Coronary artery (tissue), 2 donors: Measurements from ENCODE around the gene NMNAT3.
"Not testable (repeated sequence)": the region's sequence is repeated elsewhere in the genome, so short reads cannot be mapped to it uniquely, and the experiment has no call there.

Experiments
- DNase-seq: peaks from one replicate; pipeline ENCODE4 v3.0.0-alpha.2; 2017; ENCODE audit warnings: low spot score
- H3K27ac ChIP-seq, 2 donors: fragments of 200-600 bp; sonication (generic); one replicate each; pipeline ENCODE4 v1.5.1; 2016 to 2019
- H3K4me3 ChIP-seq: fragments of 200-600 bp; sonication (generic); 2 replicates; pipeline ENCODE4 v1.5.1; 2016; ENCODE audit warnings: mild to moderate bottlenecking, moderate library complexity
- TF ChIP-seq, protein P1 (sequence below): fragments of 200-600 bp; sonication (generic); IDR thresholded peaks from one replicate; pipeline ENCODE4 v1.5.1; 2019; ENCODE audit warnings: antibody characterized with exemption

Gene NMNAT3

DNA sequence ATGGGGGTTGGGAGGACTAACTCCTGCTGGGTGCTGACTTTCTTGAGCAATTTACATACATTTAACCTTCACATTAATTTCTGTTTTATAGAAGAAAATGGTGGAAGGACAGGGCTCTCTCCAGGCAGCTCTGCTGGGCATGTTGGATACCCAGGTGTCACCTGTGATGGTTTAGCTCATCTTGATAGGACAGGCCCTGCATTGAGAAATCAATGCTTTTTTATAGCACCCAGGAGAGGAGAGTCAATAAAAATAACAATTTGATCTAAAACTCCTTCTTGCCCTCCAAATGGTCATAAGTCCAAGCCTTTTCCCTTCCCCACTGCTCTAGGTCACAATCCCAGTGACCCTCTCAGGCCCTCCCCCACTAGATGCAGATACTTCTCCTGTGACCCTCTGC is 90.0 kb downstream of the NMNAT3 start:
- no peak overlapping the region for H3K4me3 ChIP-seq
- DNase-seq = no peak
- TF ChIP-seq, protein P1, sequence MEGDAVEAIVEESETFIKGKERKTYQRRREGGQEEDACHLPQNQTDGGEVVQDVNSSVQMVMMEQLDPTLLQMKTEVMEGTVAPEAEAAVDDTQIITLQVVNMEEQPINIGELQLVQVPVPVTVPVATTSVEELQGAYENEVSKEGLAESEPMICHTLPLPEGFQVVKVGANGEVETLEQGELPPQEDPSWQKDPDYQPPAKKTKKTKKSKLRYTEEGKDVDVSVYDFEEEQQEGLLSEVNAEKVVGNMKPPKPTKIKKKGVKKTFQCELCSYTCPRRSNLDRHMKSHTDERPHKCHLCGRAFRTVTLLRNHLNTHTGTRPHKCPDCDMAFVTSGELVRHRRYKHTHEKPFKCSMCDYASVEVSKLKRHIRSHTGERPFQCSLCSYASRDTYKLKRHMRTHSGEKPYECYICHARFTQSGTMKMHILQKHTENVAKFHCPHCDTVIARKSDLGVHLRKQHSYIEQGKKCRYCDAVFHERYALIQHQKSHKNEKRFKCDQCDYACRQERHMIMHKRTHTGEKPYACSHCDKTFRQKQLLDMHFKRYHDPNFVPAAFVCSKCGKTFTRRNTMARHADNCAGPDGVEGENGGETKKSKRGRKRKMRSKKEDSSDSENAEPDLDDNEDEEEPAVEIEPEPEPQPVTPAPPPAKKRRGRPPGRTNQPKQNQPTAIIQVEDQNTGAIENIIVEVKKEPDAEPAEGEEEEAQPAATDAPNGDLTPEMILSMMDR = no peak
- no peak overlapping the region for H3K27ac ChIP-seq

DNA sequence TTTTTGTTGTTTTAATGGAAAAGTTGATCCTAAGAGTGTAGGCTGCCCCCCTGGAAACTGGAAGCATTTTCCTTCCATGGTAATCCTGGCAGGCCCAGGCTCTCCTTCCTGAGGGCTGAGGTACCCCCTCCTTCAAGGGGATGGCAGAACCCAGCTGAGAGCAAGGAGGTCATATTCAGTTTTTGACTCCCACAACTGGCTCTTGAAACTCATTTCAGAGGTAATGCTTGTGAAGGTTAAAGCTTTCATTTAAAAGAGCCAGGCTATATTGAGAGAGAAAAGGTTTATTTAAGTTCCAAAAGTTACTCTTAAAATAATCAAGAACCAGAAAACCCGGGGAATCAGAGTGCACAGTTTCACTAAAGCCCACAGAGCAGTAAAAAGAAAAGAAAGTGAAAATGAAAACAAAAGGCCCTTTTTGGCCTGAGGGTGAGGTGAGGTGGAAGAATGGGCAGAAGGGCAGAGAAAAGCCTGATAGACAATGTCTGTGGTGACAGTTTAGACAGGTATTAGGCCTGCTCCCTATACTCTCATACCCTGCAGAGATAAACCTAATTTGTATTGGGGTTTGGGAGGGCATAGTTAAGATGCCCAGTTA is 91.3 kb downstream of the NMNAT3 start:
- TF ChIP-seq, protein P1 = no peak
- Histone ChIP-seq H3K4me3 (no peak overlapping the region), H3K27ac (no peak overlapping the region)
- no peak for DNase-seq

DNA sequence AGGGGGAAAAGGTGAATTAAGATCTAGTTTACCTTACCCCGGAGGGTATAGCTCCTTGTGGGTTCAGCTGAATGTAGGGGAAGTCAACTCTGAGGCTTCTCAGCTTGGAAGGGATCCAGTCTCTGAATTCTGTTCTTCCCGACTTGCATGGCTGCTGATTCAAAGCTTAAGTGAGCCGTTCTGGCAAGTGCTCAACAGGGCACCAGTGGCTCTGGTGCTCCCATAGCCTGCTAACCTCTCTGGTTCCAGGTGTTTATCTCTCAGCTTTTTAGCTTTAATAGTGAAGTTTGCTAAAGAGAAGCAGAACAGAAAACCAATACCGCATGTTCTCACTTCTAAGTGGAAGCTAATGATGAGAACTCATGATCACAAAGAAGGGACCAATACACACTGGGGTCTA is 92.0 kb downstream of the NMNAT3 start:
- Histone ChIP-seq H3K4me3 (no peak overlapping the region), H3K27ac (no peak overlapping the region)
- TF ChIP-seq, protein P1 = no peak
- no peak for DNase-seq

DNA sequence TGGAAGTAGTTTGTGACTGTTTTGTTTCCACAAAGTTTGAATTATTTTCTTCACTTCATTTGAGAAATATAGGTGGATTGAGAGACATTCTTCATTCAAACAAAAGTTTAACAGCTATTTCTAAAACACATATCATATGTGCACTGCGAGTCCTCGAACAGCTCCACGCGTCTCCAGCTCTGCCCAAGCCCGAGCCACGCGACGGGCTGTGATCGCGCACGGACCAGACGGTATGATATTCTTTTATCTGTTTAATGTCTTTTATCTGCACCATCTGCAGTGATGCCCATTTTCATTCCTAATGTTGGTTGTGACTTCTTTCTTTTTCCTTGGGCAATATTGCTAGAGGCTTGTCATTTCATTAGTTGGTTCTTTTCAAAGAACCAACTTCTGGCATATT is 94.1 kb downstream of the NMNAT3 start:
- H3K27ac ChIP-seq, DNase-seq, H3K4me3 ChIP-seq: not testable (repeated sequence)

DNA sequence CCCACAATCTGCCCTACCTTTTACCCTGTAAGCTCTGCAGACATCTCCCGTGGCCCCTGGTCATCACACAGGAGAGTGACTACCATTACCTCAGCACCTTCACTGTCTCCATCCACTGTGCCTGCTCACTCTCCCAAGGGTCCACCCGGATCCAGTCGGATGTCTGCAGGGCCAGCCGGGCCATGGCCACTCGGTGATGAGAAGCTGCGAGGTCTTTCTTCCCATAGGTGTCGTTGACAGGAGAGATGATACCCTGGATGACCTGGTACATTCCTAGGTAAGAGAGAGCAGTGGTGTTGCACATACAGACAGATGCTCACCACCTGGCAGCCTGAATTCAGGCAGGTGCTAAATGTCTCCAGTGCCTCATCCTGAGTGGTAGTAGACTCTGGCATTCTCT is 99.0 kb downstream of the NMNAT3 start:
- Histone ChIP-seq H3K27ac (no peak overlapping the region), H3K4me3 (no peak overlapping the region)
- TF ChIP-seq, protein P1 = no peak
- no peak for DNase-seq

DNA sequence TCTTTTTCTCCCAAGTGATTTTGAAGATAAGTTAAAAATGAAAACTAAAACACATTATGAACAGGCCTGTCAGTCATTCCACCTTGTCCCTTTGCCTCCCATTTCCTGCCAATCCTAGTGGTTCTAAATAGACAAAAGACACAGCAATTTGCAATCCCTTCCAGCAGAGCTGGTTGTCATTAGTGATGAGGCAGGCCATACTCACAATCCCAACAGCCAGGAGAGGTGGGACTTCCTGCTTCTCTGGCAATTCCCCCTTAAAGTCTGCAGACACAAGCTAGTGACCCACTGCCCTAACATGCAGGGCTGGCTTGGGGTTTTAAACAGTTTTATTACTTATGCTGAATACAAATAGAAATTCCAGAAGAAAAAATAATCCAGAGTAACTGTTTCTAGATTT is 99.9 kb downstream of the NMNAT3 start:
- Histone ChIP-seq H3K27ac (no peak overlapping the region), H3K4me3 (no peak overlapping the region)
- TF ChIP-seq, protein P1 = no peak
- no peak for DNase-seq

DNA sequence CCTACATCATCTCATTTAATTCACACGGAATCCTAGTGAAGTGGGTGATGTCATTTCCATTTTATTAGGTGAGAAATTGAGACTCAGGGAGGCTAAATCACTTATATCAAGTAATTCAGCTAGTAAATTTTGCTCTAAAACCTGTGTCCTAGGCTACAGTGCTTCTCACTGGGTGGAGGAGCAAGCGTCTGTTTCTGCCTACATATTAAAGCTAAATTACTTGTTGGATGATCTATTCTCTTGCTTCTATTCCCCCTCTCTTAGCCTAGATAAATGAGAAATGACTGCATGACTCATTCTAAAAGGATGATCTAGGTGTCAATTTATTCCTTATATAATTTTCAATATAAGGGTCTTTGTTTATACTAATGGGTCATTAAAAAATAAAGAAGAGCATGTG is 100.4 kb downstream of the NMNAT3 start:
- DNase-seq = no peak
- TF ChIP-seq, protein P1 = no peak
- Histone ChIP-seq H3K27ac (no peak overlapping the region), H3K4me3 (no peak overlapping the region)
